H1 (cell line): ENCODE measurements around the gene CLNS1A.

ENCODE experiments used
- HDAC6 ChIP-seq: IDR thresholded peaks from one replicate; pipeline ENCODE4 v1.7.1; 2012; ENCODE audit warnings: low read depth, mild to moderate bottlenecking, inconsistent platforms, low read length, moderate library complexity
- PHF8 ChIP-seq: fragments of 200-600 bp; sonication (generic); conservative IDR thresholded peaks from 2 replicates; pipeline ENCODE4 v1.7.1; 2012; ENCODE audit warnings: low read depth, mild to moderate bottlenecking, inconsistent platforms, low read length, moderate library complexity

DNA sequence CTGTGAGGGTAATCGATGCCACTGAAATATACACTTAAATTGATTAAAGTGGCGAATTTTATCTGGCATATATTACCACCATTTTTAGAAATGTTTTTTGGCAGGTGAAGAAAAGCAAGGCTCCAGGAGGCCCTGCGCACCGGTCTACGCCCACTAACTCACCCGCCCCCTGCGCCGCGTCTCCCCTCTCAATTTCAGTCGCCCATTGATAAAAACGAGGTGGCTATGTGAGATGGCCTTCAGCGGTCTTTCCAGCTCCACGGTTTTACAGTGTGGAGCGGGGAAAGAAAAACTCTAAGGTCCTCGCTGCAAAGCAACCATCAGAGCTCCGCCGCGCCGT, 48.4 kb downstream of the CLNS1A start:
- TF ChIP-seq PHF8, result no peak
- no peak for TF ChIP-seq HDAC6
